A549 (cell line): ENCODE measurements around the gene GPX2. TPM values are rescaled to one million over a fixed set of nuclear protein-coding genes. Genes with fewer than 3 reads are reported as not detected.

Experiments
- ATAC-seq, 2 experiments: fragments of 200-7000 bp in 1 of 2; fragments of >200 bp in 1 of 2; cut with Nextera tagmentation in 1 of 2; cut with Tn5 transposase in 1 of 2; 3 replicates each; pipeline versions ENCODE4 v1.8.0 to v1.9.1; 2018 to 2020; ENCODE audit warnings: mild to moderate bottlenecking in 1 of 2, moderate library complexity in 1 of 2
- CTCF ChIA-PET: fragments of 300-600 bp; sonication (Branson Sonifier 250); formaldehyde crosslinking; extraction: SDS; loops from one replicate; lab custom pipeline; 2021; ENCODE audit warnings: antibody characterized with exemption, inconsistent platforms; lab: Yijun Ruan, JAX
- POLR2A ChIA-PET: fragments of 350-600 bp; formaldehyde crosslinking; extraction: SDS; loops from one replicate; lab custom pipeline; 2021; ENCODE audit warnings: antibody characterized with exemption, inconsistent platforms; lab: Yijun Ruan, JAX
- DNase-seq, 2 experiments: peaks; one replicate each; pipeline versions ENCODE4 v3.0.0 to v3.0.0-alpha.2; 2011 to 2016; ENCODE audit warnings: low read depth in 1 of 2, low spot score in 1 of 2
- FAIRE-seq: peaks from 2 replicates; lab custom pipeline; 2011; peaks lifted over from hg19 to GRCh38; lab: Jason Lieb, UNC
- H3K27ac ChIP-seq, 2 experiments: fragments of >200 bp; sonication (Bioruptor Twin); formaldehyde crosslinking; 3 replicates each; pipeline ENCODE4 v1.5.1; 2016 to 2017
- H3K4me1 ChIP-seq: fragments of >200 bp; sonication (Bioruptor Twin); formaldehyde crosslinking; 3 replicates; pipeline ENCODE4 v1.6.1; 2016
- H3K4me2 ChIP-seq: fragments of >200 bp; sonication (Bioruptor Twin); formaldehyde crosslinking; 3 replicates; pipeline ENCODE4 v1.6.1; 2016
- H3K4me3 ChIP-seq: fragments of >200 bp; sonication (Bioruptor Twin); formaldehyde crosslinking; 3 replicates; pipeline ENCODE4 v1.5.1; 2016
- H3K9me3 ChIP-seq: fragments of >200 bp; sonication (Bioruptor Twin); formaldehyde crosslinking; 3 replicates; pipeline ENCODE4 v1.6.1; 2016
- ATOH8 ChIP-seq: fragments of 250-450 bp; sonication (Bioruptor Pico); IDR thresholded peaks from 2 replicates; pipeline ENCODE4 v1.5.0; 2020; ENCODE audit warnings: low read depth, mild to moderate bottlenecking, moderate library complexity
- BHLHE40 ChIP-seq: IDR thresholded peaks from 2 replicates; pipeline ENCODE4 v1.6.1; 2012; ENCODE audit warnings: low read depth, low read length, inconsistent platforms
- CEBPB ChIP-seq, 2 experiments: fragments of >200 bp in 1 of 2; sonication (Bioruptor Twin) in 1 of 2; formaldehyde crosslinking in 1 of 2; IDR thresholded peaks; 2 replicates each; pipeline ENCODE4 v1.6.1; 2012 to 2016
- CHD2 ChIP-seq: fragments of 150-350 bp; IDR thresholded peaks from 2 replicates; pipeline ENCODE4 v1.6.1; 2014; ENCODE audit warnings: low read length; ENCODE audit not compliant: partially characterized antibody
- CTCF ChIP-seq: fragments of >200 bp; sonication (Bioruptor Twin); formaldehyde crosslinking; IDR thresholded peaks from 3 replicates; pipeline ENCODE4 v1.5.1; 2016
- FOSB ChIP-seq: fragments of 250-450 bp; sonication (Bioruptor Pico); IDR thresholded peaks from 2 replicates; pipeline ENCODE4 v1.5.0; 2020; ENCODE audit warnings: mild to moderate bottlenecking, moderate library complexity
- FOSL2 ChIP-seq, 2 experiments: fragments of 450-650 bp in 1 of 2; fragments of >200 bp in 1 of 2; sonication (Bioruptor Twin) in 1 of 2; formaldehyde crosslinking; IDR thresholded peaks; 2 replicates each; pipeline versions ENCODE4 v1.5.0 to v1.6.1; 2016 to 2020; ENCODE audit warnings: mild to moderate bottlenecking in 1 of 2, moderate library complexity in 1 of 2
- GATA3 ChIP-seq: IDR thresholded peaks from 2 replicates; pipeline ENCODE4 v1.6.1; 2012; ENCODE audit warnings: borderline replicate concordance
- HDAC2 ChIP-seq: fragments of 200-600 bp; sonication (generic); IDR thresholded peaks from 2 replicates; pipeline ENCODE4 v1.6.1; 2016
- HEYL ChIP-seq: fragments of 250-450 bp; sonication (Bioruptor Pico); IDR thresholded peaks from 2 replicates; pipeline ENCODE4 v1.8.0; 2021; ENCODE audit warnings: mild to moderate bottlenecking, moderate library complexity
- HOXB5 ChIP-seq: fragments of 250-450 bp; sonication (Bioruptor Pico); IDR thresholded peaks from 2 replicates; pipeline ENCODE4 v1.5.0; 2020; ENCODE audit warnings: mild to moderate bottlenecking, moderate library complexity
- JUN ChIP-seq, 2 experiments: fragments of >200 bp; sonication (Bioruptor Twin); formaldehyde crosslinking; IDR thresholded peaks; 2 replicates in 1 of 2; 3 replicates in 1 of 2; pipeline ENCODE4 v1.6.1; 2016 to 2017
- KDM5A ChIP-seq: fragments of 200-600 bp; sonication (generic); IDR thresholded peaks from 2 replicates; pipeline ENCODE4 v1.6.1; 2016; ENCODE audit warnings: antibody characterized with exemption, mild to moderate bottlenecking
- MAZ ChIP-seq: fragments of 150-350 bp; IDR thresholded peaks from 2 replicates; pipeline ENCODE4 v1.6.1; 2014; ENCODE audit warnings: antibody characterized with exemption, low read depth, low read length, borderline replicate concordance
- NFE2L2 ChIP-seq: fragments of 150-350 bp; conservative IDR thresholded peaks from 2 replicates; pipeline ENCODE4 v1.6.1; 2014; ENCODE audit warnings: low read length
- PHF8 ChIP-seq: fragments of 200-600 bp; sonication (generic); IDR thresholded peaks from 2 replicates; pipeline ENCODE4 v1.6.1; 2016; ENCODE audit warnings: low read depth, mild to moderate bottlenecking, antibody characterized with exemption, moderate library complexity, borderline replicate concordance
- POLR2A ChIP-seq: IDR thresholded peaks from 2 replicates; pipeline ENCODE4 v1.6.1; 2012; ENCODE audit warnings: mild to moderate bottlenecking, low read length
- POLR2AphosphoS2 ChIP-seq: conservative IDR thresholded peaks from 2 replicates; pipeline ENCODE4 v1.6.1; 2012; ENCODE audit warnings: low read length, improper control_type of control experiment, inconsistent platforms
- RAD21 ChIP-seq, 2 experiments: fragments of >200 bp in 1 of 2; sonication (Bioruptor Twin) in 1 of 2; formaldehyde crosslinking in 1 of 2; IDR thresholded peaks in 1 of 2; conservative IDR thresholded peaks in 1 of 2; 2 replicates in 1 of 2; 3 replicates in 1 of 2; pipeline ENCODE4 v1.6.1; 2012 to 2018; ENCODE audit warnings: inconsistent platforms in 1 of 2
- RCOR1 ChIP-seq: fragments of 150-350 bp; IDR thresholded peaks from 2 replicates; pipeline ENCODE4 v1.6.1; 2014; ENCODE audit warnings: antibody characterized with exemption, low read length, low read depth
- REST ChIP-seq: fragments of 200-600 bp; sonication (generic); IDR thresholded peaks from 2 replicates; pipeline ENCODE4 v1.6.1; 2016; ENCODE audit warnings: antibody characterized with exemption, mild to moderate bottlenecking, moderate library complexity
- SMC3 ChIP-seq: fragments of >200 bp; sonication (Bioruptor Twin); formaldehyde crosslinking; IDR thresholded peaks from 3 replicates; pipeline ENCODE4 v1.6.1; 2018; ENCODE audit warnings: inconsistent platforms
- TP53 ChIP-seq: fragments of 250-450 bp; sonication (Bioruptor Pico); IDR thresholded peaks from 2 replicates; pipeline ENCODE4 v1.5.0; 2021; ENCODE audit warnings: mild to moderate bottlenecking, moderate library complexity
- ZC3H11A ChIP-seq: fragments of 450-650 bp; IDR thresholded peaks from 2 replicates; pipeline ENCODE4 v1.6.1; 2014; ENCODE audit warnings: antibody characterized with exemption, mild to moderate bottlenecking
- WGBS: methylation state at CpG from one replicate; pipeline ENCODE4 v1.1.6; 2017; ENCODE audit errors: missing lambda C conversion rate; 5-methylcytosine and 5-hydroxymethylcytosine counted together
- polyA plus RNA-seq, 4 experiments: library from polyadenylated mRNA; depleted of rRNA in 3 of 4; stranded (reverse); fragments of >200 nt; fragmentation: RNase III in 1 of 4; extraction: RNeasy Plus Mini Kit Qiagen cat#74134 plus additional on column Dnase treatment in 1 of 4; gene quantifications; 2 replicates in 3 of 4; 3 replicates in 1 of 4; pipeline ENCODE4 v1.2.3, GENCODE V29; 2011 to 2017
- TF ChIP-seq, protein P1 (sequence below): IDR thresholded peaks from 2 replicates; pipeline ENCODE4 v1.6.1; 2012; ENCODE audit warnings: low read depth, borderline replicate concordance
- TF ChIP-seq, protein P2 (sequence below): IDR thresholded peaks from 2 replicates; pipeline ENCODE4 v1.6.1; 2012

The GPX2 gene
- polyA plus RNA-seq, 2 of the 4 experiments (the other 2 are of a cell fraction), result 382 to 876 TPM

DNA sequence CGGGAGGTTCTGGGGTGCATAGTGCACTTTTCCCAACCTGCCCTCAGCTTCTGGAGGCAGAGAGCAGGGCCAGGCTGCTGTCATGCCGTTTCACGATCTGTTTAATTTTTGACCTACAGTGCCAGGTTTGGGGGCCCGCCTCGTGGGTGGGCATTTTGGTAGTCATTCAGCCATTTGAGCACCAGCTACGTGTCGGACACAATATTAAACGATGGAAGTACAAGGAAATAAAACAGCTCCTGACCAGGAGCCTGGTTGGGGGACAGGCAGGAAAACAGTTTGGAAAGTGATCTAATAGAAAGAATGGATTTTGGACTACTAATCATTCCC, 44.9 kb upstream of the GPX2 start:
- Histone ChIP-seq H3K4me2 (peak overlapping the region; percentile 86), H3K4me1 (peaks cover 12% of the 10 kb centered on the region; the same call in 1 of the 3 replicates), H3K27ac (peak overlapping the region; percentile 86 to 93)
- CTCF ChIA-PET, result interaction anchor here (0.6 to 3.2 kb wide), 15 partner anchors 7 to 1118 kb away, joined by 3 to 30 read pairs (median 5); partner anchors contain the start of gene GPX2
- POLR2A ChIA-PET, result interaction anchor here (0.6 to 1.5 kb wide), 5 partner anchors 12 to 115 kb away, joined by 3 to 12 read pairs (median 4); partner anchors contain the start of gene MAX
- no peak for FAIRE-seq
- DNase-seq, result no peak
- WGBS, result 5% methylated on average over 8 of the region's 8 CpGs
- TF ChIP-seq, protein P1, sequence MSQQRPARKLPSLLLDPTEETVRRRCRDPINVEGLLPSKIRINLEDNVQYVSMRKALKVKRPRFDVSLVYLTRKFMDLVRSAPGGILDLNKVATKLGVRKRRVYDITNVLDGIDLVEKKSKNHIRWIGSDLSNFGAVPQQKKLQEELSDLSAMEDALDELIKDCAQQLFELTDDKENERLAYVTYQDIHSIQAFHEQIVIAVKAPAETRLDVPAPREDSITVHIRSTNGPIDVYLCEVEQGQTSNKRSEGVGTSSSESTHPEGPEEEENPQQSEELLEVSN, result no peak
- no peak for TF ChIP-seq FOSL2 (IDR thresholded peaks at IDR 0.05)
- TF ChIP-seq FOSL2 (CRISPR knock-in tag; IDR thresholded peaks at IDR 0.05), result no peak
- peak; percentile 6; the same call in 1 of the 2 replicates for TF ChIP-seq PHF8
- TF ChIP-seq TP53, result no peak
- TF ChIP-seq CHD2, result no peak
- TF ChIP-seq HOXB5 (CRISPR knock-in tag), result no peak
- TF ChIP-seq CTCF, result no peak
- no peak for TF ChIP-seq ATOH8 (CRISPR knock-in tag)
- TF ChIP-seq, all 56 proteins: peak for 1
- no peak for ATAC-seq
- Histone ChIP-seq H3K4me3 (peak overlapping the region; percentile 83), H3K9me3 (no peaks in the 10 kb centered on the region)

GRCh38 chr14:64986648-64987437, 44.3 kb upstream of the GPX2 start, which contains the start of gene FNTB:
TSS of gene FNTB (plus strand) at chr14:64986895. CDS start at chr14:64986954, 59 bp downstream.
- under 1% methylated on average over 46 of the region's 65 CpGs for WGBS
- ChIA-PET POLR2A (interaction anchor here (0.5 to 1.5 kb wide), 13 partner anchors 12 to 446 kb away, joined by 3 to 12 read pairs (median 4); partner anchors contain the start of genes CHURC1, HSPA2 and MAX), CTCF (interaction anchor here (0.6 to 3.2 kb wide), 23 partner anchors 8 to 1118 kb away, joined by 3 to 30 read pairs (median 5); partner anchors contain the start of gene GPX2)
- peak within 1 kb of the TSS; percentile 86 for H3K4me2 ChIP-seq
- H3K4me3 ChIP-seq, result peak within 1 kb of the TSS; percentile 83
- peaks cover 12% of the 10 kb centered on the region; the same call in 1 of the 3 replicates for H3K4me1 ChIP-seq
- H3K9me3 ChIP-seq, result no peaks in the 10 kb centered on the region
- FAIRE-seq (peak; percentile 67), DNase-seq (peak; percentile 97 to 98), ATAC-seq (peak; percentile 95 to 97)
- H3K27ac ChIP-seq, result peak within 1 kb of the TSS; percentile 86 to 93
- TF ChIP-seq NFE2L2, result no peak
- 0 out of 2 replicates have a peak, but pooled peaks have one; percentile 57 for TF ChIP-seq MAZ
- no peak for TF ChIP-seq RCOR1
- no peak for TF ChIP-seq FOSB (CRISPR knock-in tag)
- 0 out of 2 replicates have a peak, but pooled peaks have one; percentile 69 for TF ChIP-seq HDAC2
- TF ChIP-seq, protein P2, sequence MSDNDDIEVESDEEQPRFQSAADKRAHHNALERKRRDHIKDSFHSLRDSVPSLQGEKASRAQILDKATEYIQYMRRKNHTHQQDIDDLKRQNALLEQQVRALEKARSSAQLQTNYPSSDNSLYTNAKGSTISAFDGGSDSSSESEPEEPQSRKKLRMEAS, result peak; percentile 93
- peak; percentile 3 for TF ChIP-seq CHD2
- peak; percentile 69; the same call in 1 of the 2 replicates for TF ChIP-seq KDM5A
- 0 out of 2 replicates have a peak, but pooled peaks have one; percentile 41 for TF ChIP-seq PHF8
- TF ChIP-seq SMC3, result peak; percentile 63
- 0 out of 2 replicates have a peak, but pooled peaks have one; percentile 27 for TF ChIP-seq REST
- TF ChIP-seq HEYL (CRISPR knock-in tag), result no peak
- TF ChIP-seq ZC3H11A, result no peak
- peak; percentile 56 for TF ChIP-seq POLR2A
- no peak for TF ChIP-seq POLR2AphosphoS2
- TF ChIP-seq GATA3, result no peak
- TF ChIP-seq CEBPB (IDR thresholded peaks at IDR 0.05), result peak in 1 of 2 experiments; percentile 84; a peak in 2 of 4 replicates
- TF ChIP-seq RAD21 (conservative IDR thresholded peaks at IDR 0.05 in 1 of 2, IDR thresholded peaks at IDR 0.05 in 1 of 2), result peak; percentile 83 to 90
- TF ChIP-seq JUN (IDR thresholded peaks at IDR 0.05), result peak; percentile 82 to 92; a peak in 4 of 5 replicates
- peak; percentile 1; the same call in 1 of the 2 replicates for TF ChIP-seq BHLHE40
